ENCODE results near the gene RPS17. TPM values are rescaled to one million over a fixed set of nuclear protein-coding genes. Genes with fewer than 3 reads are reported as not detected.

RPS17 gene
- total RNA-seq, 2 donors from 2014 or later = 1,059 to 1,806 TPM

DNA sequence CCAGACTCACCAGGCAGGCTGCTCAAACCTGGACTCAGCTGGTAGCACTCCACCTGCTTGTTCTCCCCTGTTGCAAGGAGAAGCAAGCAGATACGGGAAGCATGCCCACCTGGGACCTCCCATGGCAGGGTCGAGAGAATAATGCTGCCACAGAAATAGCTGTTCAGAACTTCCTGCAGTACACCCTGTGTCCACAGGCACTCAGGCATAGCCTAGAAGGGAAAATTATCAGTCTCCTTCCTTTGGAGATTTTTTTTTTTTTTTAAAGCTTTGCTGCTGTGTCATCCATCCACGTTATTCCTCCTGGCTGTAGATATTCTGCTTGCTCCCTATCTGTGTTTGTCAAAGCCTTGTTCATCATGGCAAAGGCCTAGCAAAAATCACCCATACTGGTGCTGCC, 32.7 kb upstream of the RPS17 start:
- H3K27ac ChIP-seq = no peak overlapping the region
- H3K4me1 ChIP-seq = peaks cover 0 to 17% of the 10 kb centered on the region in 2 donors
- H3K27me3 ChIP-seq = no peaks in the 10 kb centered on the region
- no peaks in the 10 kb centered on the region for H3K9me3 ChIP-seq
- no peak overlapping the region for H3K4me3 ChIP-seq
- TF ChIP-seq, protein P1, sequence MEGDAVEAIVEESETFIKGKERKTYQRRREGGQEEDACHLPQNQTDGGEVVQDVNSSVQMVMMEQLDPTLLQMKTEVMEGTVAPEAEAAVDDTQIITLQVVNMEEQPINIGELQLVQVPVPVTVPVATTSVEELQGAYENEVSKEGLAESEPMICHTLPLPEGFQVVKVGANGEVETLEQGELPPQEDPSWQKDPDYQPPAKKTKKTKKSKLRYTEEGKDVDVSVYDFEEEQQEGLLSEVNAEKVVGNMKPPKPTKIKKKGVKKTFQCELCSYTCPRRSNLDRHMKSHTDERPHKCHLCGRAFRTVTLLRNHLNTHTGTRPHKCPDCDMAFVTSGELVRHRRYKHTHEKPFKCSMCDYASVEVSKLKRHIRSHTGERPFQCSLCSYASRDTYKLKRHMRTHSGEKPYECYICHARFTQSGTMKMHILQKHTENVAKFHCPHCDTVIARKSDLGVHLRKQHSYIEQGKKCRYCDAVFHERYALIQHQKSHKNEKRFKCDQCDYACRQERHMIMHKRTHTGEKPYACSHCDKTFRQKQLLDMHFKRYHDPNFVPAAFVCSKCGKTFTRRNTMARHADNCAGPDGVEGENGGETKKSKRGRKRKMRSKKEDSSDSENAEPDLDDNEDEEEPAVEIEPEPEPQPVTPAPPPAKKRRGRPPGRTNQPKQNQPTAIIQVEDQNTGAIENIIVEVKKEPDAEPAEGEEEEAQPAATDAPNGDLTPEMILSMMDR (IDR thresholded peaks at IDR 0.05) = no peak
- H3K36me3 ChIP-seq = no peaks in the 10 kb centered on the region
- DNase-seq (ENCODE audit: low spot score) = no peak

DNA sequence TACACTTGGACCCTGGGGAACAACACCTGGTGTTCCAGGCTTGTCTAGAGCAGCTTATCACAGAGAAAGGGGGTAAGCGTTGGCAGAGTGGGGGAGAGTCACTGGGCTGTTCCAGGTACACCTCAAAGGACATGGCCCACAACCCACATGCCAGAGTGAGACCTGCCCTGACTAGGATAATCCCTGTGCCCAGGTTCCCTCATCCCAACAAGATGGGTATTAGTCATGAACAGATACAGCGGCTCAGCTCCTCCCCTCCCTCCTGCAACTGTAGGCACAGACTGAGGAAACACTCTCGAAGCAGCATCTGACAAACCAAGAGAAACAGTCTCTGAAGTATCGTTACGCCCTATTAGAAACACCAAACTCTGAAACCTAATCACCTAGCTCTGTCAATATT, 32.1 kb upstream of the RPS17 start:
- Histone ChIP-seq H3K27ac (peak overlapping the region in 1 of 2 donors; percentile 47), H3K4me3 (peak overlapping the region in 1 of 2 donors; percentile 45), H3K4me1 (peaks cover 0 to 17% of the 10 kb centered on the region in 2 donors), H3K9me3 (no peaks in the 10 kb centered on the region), H3K36me3 (no peaks in the 10 kb centered on the region), H3K27me3 (no peaks in the 10 kb centered on the region)
- DNase-seq (ENCODE audit: low spot score) = no peak
- TF ChIP-seq, protein P1 (IDR thresholded peaks at IDR 0.05) = no peak

DNA sequence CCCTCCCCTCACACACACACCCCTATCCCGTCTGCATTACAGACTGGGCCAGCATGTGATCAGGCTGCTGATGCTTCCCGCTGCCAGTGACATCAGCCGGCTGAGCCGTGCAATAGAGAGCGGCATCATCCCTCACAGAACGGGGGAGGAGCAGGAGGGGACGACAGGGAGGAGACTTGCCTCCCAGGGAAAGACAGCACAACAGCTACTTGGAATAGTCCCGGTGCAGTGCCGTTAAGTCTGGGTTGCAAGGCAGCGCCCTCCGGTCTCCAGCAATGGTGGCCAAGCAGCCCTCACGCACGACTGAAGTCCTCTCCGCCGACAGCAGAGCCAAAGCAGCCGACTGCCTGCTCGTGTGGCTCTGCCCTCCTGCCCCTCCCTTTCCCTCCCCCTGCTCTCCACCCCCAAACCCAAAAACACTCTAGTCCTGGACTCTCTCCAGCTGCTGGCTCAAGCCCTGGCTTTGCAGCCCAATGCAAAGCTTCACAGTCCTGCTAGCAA, 31.5 kb upstream of the RPS17 start:
- TF ChIP-seq, protein P1 (IDR thresholded peaks at IDR 0.05) = no peak
- Histone ChIP-seq H3K4me3 (peak overlapping the region; percentile 25 to 45), H3K36me3 (no peaks in the 10 kb centered on the region), H3K9me3 (no peaks in the 10 kb centered on the region), H3K4me1 (peaks cover 0 to 17% of the 10 kb centered on the region in 2 donors), H3K27ac (peak overlapping the region; percentile 47 to 53), H3K27me3 (no peaks in the 10 kb centered on the region)
- DNase-seq (ENCODE audit: low spot score) = peak; percentile 75

DNA sequence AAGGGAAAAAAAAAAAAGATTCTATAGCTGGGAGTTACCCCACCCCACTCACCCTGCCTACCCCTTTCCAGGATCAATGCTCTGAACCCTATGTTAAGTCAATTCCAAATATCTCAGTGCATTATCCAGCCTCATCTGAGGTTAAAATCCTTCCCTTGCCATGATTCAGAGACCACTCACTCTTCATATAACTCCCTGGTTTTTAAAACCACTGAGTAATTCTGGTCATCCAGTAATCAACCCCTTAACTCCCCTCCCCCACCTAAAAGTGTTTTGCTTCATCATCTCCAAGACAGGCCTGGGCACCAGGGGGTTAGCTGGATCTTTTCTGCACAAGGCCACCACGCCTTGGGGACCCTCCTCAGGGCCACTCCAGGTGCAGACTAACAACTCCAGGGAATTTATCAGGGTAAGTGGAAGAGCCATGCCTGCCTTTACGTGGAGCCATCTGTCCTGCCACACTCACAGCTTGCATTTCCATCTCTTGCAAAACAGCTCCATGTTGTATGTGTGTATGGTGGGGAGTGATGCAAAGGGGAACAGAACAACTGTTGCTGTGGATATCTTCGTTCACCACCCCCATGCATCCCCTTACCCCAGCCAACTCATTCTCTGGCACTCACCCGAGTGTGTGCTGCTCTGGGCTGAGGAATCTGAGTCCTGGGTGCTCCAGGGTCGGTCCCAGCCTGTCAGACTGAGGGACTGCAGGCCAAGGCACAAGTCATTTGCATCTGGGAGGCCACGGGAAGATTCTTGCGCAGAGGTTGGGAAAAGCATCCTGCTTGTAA, 30.7 kb upstream of the RPS17 start:
- H3K36me3 ChIP-seq = no peaks in the 10 kb centered on the region
- TF ChIP-seq, protein P1 (IDR thresholded peaks at IDR 0.05) = no peak
- no peaks in the 10 kb centered on the region for H3K9me3 ChIP-seq
- no peaks in the 10 kb centered on the region for H3K27me3 ChIP-seq
- no peak overlapping the region for H3K4me3 ChIP-seq
- no peak for DNase-seq (ENCODE audit: low spot score)
- H3K4me1 ChIP-seq = peaks cover 0 to 17% of the 10 kb centered on the region in 2 donors
- peak overlapping the region in 1 of 2 donors; percentile 23 for H3K27ac ChIP-seq

DNA sequence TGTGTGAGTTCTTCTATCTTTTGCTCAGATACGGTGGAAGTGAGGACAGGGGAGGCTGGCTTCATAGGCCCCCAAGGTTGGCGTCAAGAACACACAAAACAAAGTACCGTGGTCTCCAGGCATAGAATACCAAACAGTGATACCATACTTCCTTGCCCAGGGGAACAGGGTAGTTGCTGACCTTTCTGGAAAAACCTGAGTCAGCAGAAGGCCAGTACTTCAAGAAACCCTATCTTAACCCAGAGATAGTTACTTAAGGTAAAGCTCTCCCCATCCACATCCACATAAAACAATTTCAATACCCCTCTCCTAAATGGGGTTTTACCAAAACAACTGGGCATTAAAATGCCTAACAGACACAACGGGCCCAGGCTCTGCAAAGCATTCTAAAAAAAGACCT, 29.6 kb upstream of the RPS17 start:
- H3K27me3 ChIP-seq = no peaks in the 10 kb centered on the region
- no peak overlapping the region for H3K4me3 ChIP-seq
- TF ChIP-seq, protein P1 (IDR thresholded peaks at IDR 0.05) = no peak
- no peaks in the 10 kb centered on the region for H3K36me3 ChIP-seq
- H3K9me3 ChIP-seq = no peaks in the 10 kb centered on the region
- peaks cover 0 to 17% of the 10 kb centered on the region in 2 donors for H3K4me1 ChIP-seq
- H3K27ac ChIP-seq = no peak overlapping the region
- no peak for DNase-seq (ENCODE audit: low spot score)

All from right atrium auricular region (tissue), 2 donors.